ENCODE results near the gene MALT1.

DNA sequence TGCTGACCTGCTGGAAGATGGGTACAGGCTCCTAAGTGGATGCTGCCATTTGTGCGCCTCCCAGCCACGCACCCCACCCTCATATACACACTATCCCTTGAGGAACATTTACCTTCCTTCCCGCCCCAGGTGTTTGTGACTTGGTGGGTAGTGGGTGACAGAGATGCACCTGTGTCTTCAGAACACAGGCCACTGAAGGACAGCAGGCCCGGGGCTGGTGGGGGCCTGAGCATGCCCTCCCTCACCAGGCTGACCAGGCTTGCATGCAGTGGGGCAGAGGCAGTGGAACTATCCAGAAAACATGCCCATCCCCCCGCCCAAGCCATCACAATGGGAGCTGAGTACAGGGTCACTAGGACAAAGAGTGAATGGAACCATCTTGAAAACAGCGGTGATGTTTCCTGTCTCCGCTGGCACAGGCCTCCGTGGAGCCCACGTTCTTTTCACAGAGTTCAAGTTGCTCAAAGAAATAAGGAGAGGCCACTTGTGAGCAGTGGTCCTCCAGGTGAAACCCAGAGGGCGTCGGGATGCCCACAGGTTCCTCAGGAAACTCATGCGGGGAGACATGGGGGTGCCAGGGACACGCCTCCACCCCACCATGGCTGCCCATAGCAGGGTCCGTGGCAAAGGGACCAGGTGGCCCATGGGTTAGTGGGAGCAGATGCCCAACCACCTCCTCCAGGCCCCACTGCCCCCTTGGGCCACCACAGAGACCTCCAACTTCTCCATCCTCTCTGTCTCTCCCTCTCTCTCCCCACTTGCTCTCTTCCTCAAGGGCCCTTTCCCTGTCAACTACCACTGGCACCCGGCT lies 90.9 kb downstream of the MALT1 start:
- TF ChIP-seq, protein P1, sequence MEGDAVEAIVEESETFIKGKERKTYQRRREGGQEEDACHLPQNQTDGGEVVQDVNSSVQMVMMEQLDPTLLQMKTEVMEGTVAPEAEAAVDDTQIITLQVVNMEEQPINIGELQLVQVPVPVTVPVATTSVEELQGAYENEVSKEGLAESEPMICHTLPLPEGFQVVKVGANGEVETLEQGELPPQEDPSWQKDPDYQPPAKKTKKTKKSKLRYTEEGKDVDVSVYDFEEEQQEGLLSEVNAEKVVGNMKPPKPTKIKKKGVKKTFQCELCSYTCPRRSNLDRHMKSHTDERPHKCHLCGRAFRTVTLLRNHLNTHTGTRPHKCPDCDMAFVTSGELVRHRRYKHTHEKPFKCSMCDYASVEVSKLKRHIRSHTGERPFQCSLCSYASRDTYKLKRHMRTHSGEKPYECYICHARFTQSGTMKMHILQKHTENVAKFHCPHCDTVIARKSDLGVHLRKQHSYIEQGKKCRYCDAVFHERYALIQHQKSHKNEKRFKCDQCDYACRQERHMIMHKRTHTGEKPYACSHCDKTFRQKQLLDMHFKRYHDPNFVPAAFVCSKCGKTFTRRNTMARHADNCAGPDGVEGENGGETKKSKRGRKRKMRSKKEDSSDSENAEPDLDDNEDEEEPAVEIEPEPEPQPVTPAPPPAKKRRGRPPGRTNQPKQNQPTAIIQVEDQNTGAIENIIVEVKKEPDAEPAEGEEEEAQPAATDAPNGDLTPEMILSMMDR (IDR thresholded peaks at IDR 0.05): no peak
- no peak for TF ChIP-seq POLR2A (IDR thresholded peaks at IDR 0.05)
